ENCODE data around the gene PBX3.

DNA sequence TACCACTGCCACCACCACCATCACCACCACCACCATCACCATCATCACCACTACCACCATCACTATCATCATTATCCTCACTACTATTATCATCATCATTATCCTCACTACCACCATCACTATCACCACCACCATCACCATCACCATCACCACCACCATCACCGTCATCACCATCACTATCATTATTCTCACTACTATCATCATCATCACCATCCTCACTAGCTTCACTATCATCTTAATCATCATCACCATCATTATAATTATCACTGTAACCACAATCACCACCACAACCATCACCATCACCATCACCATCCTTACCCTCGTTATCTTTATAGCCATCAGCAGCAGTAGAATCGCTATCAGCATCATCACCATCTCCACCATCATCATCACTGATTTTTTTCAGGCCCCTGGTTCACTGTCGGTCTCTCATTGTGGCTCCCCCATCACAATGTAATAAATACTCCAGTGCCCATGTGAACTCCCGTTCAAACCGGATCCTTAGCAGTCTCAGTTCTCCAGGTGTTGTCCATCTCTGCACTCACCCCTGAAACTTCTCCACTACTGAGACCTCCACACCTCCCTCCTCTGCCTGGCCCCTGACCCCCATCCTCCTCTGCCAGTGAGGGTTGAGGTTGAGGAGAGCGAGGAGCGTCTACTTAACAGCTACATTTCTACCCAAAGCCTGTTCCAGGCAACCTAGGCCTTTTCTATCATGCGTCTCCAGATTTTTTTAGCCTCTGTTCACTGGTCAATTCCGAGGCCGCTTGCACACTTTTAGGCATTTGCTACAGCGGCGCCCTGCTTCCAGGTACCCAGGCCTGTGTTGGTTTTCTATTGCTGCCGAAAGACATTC is 238.2 kb downstream of the PBX3 start:
- TF ChIP-seq, protein P1, sequence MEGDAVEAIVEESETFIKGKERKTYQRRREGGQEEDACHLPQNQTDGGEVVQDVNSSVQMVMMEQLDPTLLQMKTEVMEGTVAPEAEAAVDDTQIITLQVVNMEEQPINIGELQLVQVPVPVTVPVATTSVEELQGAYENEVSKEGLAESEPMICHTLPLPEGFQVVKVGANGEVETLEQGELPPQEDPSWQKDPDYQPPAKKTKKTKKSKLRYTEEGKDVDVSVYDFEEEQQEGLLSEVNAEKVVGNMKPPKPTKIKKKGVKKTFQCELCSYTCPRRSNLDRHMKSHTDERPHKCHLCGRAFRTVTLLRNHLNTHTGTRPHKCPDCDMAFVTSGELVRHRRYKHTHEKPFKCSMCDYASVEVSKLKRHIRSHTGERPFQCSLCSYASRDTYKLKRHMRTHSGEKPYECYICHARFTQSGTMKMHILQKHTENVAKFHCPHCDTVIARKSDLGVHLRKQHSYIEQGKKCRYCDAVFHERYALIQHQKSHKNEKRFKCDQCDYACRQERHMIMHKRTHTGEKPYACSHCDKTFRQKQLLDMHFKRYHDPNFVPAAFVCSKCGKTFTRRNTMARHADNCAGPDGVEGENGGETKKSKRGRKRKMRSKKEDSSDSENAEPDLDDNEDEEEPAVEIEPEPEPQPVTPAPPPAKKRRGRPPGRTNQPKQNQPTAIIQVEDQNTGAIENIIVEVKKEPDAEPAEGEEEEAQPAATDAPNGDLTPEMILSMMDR (conservative IDR thresholded peaks at IDR 0.05 in 1 of 2, IDR thresholded peaks at IDR 0.05 in 1 of 2; ENCODE audit: low read depth in 1 of 2, low read length in 2 of 2), result no peak
- no peak for TF ChIP-seq EZH2 (IDR thresholded peaks at IDR 0.05; ENCODE audit: low read length, missing control alignments)
